Fibroblast of lung (primary cell): ENCODE results near the gene SAPCD2.

Experiments
- EZH2 ChIP-seq: IDR thresholded peaks from 2 replicates; pipeline ENCODE4 v1.5.1; 2012; ENCODE audit warnings: low read length, control low read depth, mild to moderate bottlenecking; ENCODE audit errors: missing control alignments
- TF ChIP-seq, protein P1 (sequence below), 2 donors: IDR thresholded peaks in 1 of 2; conservative IDR thresholded peaks in 1 of 2; 1 replicate in 1 of 2; 2 replicates in 1 of 2; pipeline ENCODE4 v1.5.1; 2011 to 2012; ENCODE audit warnings: low read length in 2 of 2, control low read depth in 1 of 2, inconsistent platforms in 1 of 2, low read depth in 1 of 2, mild to moderate bottlenecking in 1 of 2

DNA sequence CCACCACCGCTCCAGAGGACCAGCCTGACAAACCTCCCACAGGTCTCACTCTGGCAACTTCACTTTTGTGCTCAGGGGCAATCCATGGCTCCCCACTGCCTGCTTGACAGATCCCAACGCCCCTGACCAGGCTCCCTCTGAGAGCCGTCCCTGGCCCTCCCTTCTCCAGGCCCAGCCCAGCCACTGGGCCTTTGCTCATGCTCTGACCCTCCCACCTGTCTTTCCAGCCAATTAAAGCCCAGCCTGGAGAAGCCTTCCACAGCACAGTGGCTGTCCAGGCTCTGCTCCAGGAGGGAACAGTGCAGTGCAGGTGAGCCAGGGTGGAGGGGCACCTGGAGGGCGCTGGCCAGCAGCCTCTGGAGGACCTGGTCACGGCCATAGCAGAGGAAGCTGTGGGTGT lies 19.8 kb downstream of the SAPCD2 start:
- TF ChIP-seq, protein P1, sequence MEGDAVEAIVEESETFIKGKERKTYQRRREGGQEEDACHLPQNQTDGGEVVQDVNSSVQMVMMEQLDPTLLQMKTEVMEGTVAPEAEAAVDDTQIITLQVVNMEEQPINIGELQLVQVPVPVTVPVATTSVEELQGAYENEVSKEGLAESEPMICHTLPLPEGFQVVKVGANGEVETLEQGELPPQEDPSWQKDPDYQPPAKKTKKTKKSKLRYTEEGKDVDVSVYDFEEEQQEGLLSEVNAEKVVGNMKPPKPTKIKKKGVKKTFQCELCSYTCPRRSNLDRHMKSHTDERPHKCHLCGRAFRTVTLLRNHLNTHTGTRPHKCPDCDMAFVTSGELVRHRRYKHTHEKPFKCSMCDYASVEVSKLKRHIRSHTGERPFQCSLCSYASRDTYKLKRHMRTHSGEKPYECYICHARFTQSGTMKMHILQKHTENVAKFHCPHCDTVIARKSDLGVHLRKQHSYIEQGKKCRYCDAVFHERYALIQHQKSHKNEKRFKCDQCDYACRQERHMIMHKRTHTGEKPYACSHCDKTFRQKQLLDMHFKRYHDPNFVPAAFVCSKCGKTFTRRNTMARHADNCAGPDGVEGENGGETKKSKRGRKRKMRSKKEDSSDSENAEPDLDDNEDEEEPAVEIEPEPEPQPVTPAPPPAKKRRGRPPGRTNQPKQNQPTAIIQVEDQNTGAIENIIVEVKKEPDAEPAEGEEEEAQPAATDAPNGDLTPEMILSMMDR (conservative IDR thresholded peaks at IDR 0.05 in 1 of 2, IDR thresholded peaks at IDR 0.05 in 1 of 2; ENCODE audit: low read depth in 1 of 2, low read length in 2 of 2): no peak
- TF ChIP-seq EZH2: no peak
